Type B pancreatic cell (in vitro differentiated cells): ENCODE results near the gene IZUMO4. TPM values are rescaled to one million over a fixed set of nuclear protein-coding genes. Genes with fewer than 3 reads are reported as not detected.
"Not testable (repeated sequence)": the region's sequence is repeated elsewhere in the genome, so short reads cannot be mapped to it uniquely, and the experiment has no call there.

ENCODE experiments used
- DNase-seq: peaks from one replicate; pipeline ENCODE4 v3.0.0; 2021; ENCODE audit warnings: mixed read lengths; ENCODE audit not compliant: unreplicated experiment; ENCODE audit errors: extremely low spot score
- H3K27ac Mint-ChIP-seq: 2 replicates; pipeline ENCODE4 v1.8.0; 2021; ENCODE audit warnings: mild to moderate bottlenecking, mixed read lengths
- H3K27me3 Mint-ChIP-seq: 2 replicates; pipeline ENCODE4 v1.8.0; 2021; ENCODE audit warnings: mixed read lengths
- H3K36me3 Mint-ChIP-seq: 2 replicates; pipeline ENCODE4 v1.8.0; 2021; ENCODE audit warnings: mixed read lengths
- H3K4me1 Mint-ChIP-seq: one replicate; pipeline ENCODE4 v1.8.0; 2021; ENCODE audit warnings: mixed read lengths; ENCODE audit not compliant: unreplicated experiment
- H3K4me3 Mint-ChIP-seq: 2 replicates; pipeline ENCODE4 v1.8.0; 2021; ENCODE audit warnings: mild to moderate bottlenecking, mixed read lengths
- H3K9me3 Mint-ChIP-seq: 2 replicates; pipeline ENCODE4 v1.8.0; 2021; ENCODE audit warnings: mixed read lengths
- CTCF ChIP-seq: fragments of 200-600 bp; sonication (generic); conservative IDR thresholded peaks from 2 replicates; pipeline ENCODE4 v1.5.0; 2021; ENCODE audit warnings: antibody characterized with exemption, mild to moderate bottlenecking
- total RNA-seq: library from RNA; stranded (reverse); gene quantifications from 2 replicates; pipeline ENCODE4 v1.2.1, GENCODE V29; 2021; ENCODE audit warnings: low replicate concordance

IZUMO4 gene
- total RNA-seq, 1 donor from 2014 or later, result 7.4 TPM

GRCh38 chr19:2122251-2122650 lies 25.5 kb downstream of the IZUMO4 start:
- no peaks in the 10 kb centered on the region for H3K36me3 Mint-ChIP-seq
- no peak overlapping the region for H3K27ac Mint-ChIP-seq
- H3K9me3 Mint-ChIP-seq, result no peaks in the 10 kb centered on the region
- no peak for TF ChIP-seq CTCF
- H3K4me3 Mint-ChIP-seq, result no peak overlapping the region
- H3K27me3 Mint-ChIP-seq, result no peaks in the 10 kb centered on the region
- DNase-seq, result no peak
- H3K4me1 Mint-ChIP-seq, result no peaks in the 10 kb centered on the region

- no peaks in the 10 kb centered on the region for H3K27me3 Mint-ChIP-seq
- H3K27ac Mint-ChIP-seq, result no peak overlapping the region
- no peak overlapping the region for H3K4me3 Mint-ChIP-seq
- no peak for TF ChIP-seq CTCF
- no peak for DNase-seq
- H3K4me1 Mint-ChIP-seq, result no peaks in the 10 kb centered on the region
- H3K36me3 Mint-ChIP-seq, result no peaks in the 10 kb centered on the region
- no peaks in the 10 kb centered on the region for H3K9me3 Mint-ChIP-seq
Measured at GRCh38 chr19:2122982-2123381, 26.3 kb downstream of the IZUMO4 start.

- no peaks in the 10 kb centered on the region for H3K9me3 Mint-ChIP-seq
- H3K4me1 Mint-ChIP-seq, result no peaks in the 10 kb centered on the region
- H3K36me3 Mint-ChIP-seq, result no peaks in the 10 kb centered on the region
- no peak for DNase-seq
- no peak overlapping the region for H3K27ac Mint-ChIP-seq
- TF ChIP-seq CTCF, result no peak
- no peak overlapping the region for H3K4me3 Mint-ChIP-seq
- H3K27me3 Mint-ChIP-seq, result no peaks in the 10 kb centered on the region
Measured at GRCh38 chr19:2123682-2124387, 27.1 kb downstream of the IZUMO4 start.

GRCh38 chr19:2126879-2127518 lies 30.3 kb downstream of the IZUMO4 start:
- H3K4me3 Mint-ChIP-seq, result no peak overlapping the region
- no peaks in the 10 kb centered on the region for H3K27me3 Mint-ChIP-seq
- no peaks in the 10 kb centered on the region for H3K36me3 Mint-ChIP-seq
- H3K4me1 Mint-ChIP-seq, result no peaks in the 10 kb centered on the region
- DNase-seq, result no peak
- no peak for TF ChIP-seq CTCF
- H3K27ac Mint-ChIP-seq, result no peak overlapping the region
- H3K9me3 Mint-ChIP-seq, result no peaks in the 10 kb centered on the region

GRCh38 chr19:2127758-2128157 lies 31.0 kb downstream of the IZUMO4 start:
- Mint-ChIP-seq H3K9me3 (no peaks in the 10 kb centered on the region), H3K4me3 (no peak overlapping the region), H3K27ac (no peak overlapping the region), H3K36me3 (no peaks in the 10 kb centered on the region), H3K27me3 (no peaks in the 10 kb centered on the region), H3K4me1 (no peaks in the 10 kb centered on the region)
- no peak for DNase-seq
- no peak for TF ChIP-seq CTCF

GRCh38 chr19:2128252-2128651 lies 31.5 kb downstream of the IZUMO4 start:
- not testable (repeated sequence) for DNase-seq, H3K4me3 Mint-ChIP-seq, H3K4me1 Mint-ChIP-seq, H3K36me3 Mint-ChIP-seq, H3K9me3 Mint-ChIP-seq, H3K27ac Mint-ChIP-seq, H3K27me3 Mint-ChIP-seq
